Measurements from ENCODE around the gene SMURF1. TPM values are rescaled to one million over a fixed set of nuclear protein-coding genes. Genes with fewer than 3 reads are reported as not detected.

SMURF1 gene
- total RNA-seq, 1 donor, result 9.2 TPM

DNA sequence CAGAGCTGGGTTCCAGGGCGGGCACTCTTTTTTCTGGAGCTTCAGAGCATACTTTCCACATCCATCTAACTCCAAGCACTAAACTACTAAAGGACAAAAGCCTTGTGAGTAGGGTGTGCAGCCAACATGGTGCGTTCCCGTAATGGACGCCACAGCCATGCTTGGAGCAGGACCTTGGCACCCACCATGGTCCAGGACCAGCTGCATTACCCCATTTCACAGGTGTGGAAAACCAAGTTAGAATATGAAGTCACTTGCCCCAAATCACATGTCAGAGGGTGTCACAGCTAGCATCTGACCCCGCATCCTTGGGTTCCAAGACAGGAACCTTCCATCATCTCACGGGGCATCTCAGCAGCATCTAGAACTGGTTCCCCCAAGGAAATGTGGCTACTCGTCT lies 112.4 kb downstream of the SMURF1 start:
- DNase-seq (ENCODE audit: low read depth in 2 of 3, low spot score in 2 of 3), result no peak

DNA sequence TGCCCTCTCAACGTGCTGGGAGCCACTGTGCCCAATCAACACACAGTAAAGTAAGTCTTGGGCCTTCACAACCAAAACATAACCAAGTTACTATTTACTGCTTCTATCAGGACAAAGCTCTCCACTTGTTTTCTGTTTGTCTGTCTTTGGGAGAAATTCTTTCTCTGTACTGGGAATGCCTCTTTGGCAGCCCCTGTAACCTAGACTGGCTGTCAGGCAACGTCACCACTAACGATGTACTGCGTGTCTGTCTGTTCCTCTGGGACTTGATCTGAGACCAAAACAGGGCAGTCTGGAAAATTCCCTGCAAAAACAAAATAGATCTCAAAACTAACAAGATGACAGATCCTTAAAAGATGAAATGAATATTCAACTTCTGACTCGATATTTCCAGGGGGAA lies 113.0 kb downstream of the SMURF1 start:
- DNase-seq (ENCODE audit: low read depth in 2 of 3, low spot score in 2 of 3), result no peak

DNA sequence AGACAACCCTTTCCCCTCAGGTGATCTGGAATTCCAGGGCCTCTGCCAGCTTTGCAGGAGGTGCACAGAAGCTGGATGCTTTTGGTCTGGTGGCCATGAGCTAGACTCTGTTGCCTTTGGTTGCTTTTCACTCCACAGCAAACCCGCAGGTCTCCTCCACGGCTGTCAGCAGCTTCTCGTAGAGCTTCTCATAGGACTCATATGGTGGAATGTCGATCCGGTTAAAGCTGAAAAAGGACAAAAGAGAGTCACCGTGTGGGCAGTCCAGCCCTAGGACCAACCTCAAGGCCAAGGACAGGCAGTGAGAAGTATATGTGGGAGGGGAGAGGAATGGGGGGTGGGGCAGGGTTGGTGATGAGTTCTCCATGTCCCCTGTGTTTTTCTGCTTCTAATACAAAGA lies 113.5 kb downstream of the SMURF1 start:
- DNase-seq (ENCODE audit: low read depth in 2 of 3, low spot score in 2 of 3), result no peak

DNA sequence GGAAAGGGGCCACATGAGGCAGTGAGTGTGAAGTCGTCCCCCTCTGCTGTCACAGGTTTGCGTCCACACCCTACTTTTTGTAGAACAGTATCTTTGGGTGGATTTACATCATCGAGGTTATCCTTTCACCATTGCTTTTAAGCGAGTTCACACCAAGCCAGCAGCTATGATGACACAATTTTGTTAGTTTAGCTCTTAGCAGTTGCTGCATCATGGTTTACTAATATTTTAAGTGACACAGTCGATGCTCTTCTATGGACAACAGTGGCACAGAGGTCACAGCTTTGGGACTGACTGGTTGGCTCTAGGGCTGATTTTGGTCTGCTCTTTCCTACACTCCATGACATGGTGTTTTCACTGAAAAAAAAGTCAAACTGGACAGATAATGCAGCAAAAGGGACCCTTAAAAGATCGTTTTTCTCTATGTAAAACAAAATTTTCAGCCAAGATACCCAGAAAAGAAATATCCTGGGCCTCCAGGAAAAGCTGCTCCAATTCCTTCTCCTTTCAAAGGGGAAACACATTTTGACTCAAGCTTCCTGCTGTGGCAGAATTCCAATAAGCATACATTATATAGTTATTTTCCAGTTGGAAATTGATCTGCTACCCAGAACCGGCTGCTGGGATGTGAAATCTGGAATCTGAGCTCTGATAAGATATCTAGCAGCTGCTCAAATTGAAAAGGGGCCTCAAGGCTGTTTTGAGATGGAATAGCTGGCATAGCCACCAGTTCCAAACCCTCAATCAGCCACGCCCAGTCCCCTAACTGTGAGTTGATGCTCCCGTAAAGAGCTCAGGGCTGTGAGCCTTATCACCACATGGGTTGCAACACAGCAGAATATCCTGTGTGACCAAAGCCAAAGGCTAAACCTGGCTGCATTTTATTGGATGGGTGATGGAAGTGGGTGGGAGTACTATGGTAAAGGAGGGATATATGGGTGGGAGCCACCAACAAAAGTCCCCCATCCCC lies 114.2 kb downstream of the SMURF1 start:
- no peak for DNase-seq (ENCODE audit: low read depth in 2 of 3, low spot score in 2 of 3)

DNA sequence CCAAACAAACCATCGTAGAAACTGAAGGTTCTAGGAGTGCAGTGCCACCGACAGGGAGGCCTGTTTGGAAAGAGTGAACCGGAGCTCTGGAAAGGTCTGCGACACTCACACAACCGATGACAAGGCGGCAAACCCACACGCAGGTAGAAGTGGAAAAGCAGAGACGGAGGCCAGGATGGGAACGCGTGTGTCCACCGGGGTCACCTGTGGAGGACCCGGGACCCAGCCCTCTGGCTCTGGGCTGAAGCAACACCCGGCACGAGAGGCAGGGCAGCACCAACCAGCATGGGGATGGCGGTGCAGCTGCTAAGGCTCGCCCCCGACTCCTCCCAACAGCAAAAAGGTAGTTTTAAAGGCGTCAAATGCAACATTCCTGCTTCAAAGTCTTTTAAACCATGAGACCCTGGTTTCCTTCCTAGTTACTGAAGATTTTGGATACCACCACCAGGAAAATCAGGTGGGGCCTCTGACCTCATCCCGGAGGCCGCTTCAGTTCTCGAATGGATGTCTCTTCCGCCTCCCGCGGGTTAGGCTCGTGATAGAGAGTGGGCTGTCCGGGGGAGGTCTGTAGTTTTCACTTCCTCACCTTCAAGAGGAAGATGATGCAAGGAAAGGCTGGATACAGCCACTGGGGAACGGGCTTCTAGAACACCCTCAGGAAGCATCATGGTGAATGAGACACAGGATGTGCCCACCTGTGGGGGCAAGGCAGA lies 115.5 kb downstream of the SMURF1 start:
- no peak for DNase-seq (ENCODE audit: low read depth in 2 of 3, low spot score in 2 of 3)

DNA sequence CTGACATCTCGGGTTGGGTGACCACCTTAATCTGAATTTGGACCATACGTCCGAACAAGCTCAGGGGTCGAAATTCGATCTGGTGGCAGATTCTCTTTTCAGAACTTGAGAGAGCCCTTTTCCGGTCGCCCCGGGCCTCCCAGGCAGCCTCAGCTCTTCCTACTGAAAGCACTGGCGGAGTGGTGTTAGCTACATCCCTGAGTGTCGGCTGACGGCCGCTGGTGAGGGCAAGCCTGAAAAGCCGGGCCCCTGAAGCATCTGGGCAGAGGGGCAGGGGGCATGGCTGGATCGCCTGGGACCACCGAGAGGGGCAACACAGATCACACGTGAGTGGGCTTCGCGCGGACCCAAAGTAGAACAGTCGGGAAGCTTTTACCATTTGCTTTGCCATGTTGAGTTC lies 116.1 kb downstream of the SMURF1 start:
- DNase-seq (ENCODE audit: low read depth in 2 of 3, low spot score in 2 of 3), result no peak

DNA sequence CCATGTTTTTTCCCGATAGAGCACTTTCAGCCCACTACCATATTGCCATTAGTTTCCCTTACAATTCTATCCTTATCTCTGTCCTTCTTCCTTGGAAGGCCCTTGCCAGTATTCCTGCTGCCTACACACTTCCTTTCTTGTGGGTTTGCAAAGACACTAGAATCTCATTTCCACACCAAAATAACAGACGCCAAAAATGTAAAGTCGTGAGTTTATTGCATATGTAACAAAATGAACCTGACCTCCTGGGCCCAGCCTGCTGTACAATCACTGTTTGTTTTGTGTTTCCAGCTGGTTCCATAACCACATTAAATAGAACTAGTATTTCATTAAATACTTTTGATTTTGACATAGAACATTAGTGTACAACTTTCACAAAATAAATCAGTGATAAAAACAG lies 116.7 kb downstream of the SMURF1 start:
- no peak for DNase-seq (ENCODE audit: low read depth in 2 of 3, low spot score in 2 of 3)

DNA sequence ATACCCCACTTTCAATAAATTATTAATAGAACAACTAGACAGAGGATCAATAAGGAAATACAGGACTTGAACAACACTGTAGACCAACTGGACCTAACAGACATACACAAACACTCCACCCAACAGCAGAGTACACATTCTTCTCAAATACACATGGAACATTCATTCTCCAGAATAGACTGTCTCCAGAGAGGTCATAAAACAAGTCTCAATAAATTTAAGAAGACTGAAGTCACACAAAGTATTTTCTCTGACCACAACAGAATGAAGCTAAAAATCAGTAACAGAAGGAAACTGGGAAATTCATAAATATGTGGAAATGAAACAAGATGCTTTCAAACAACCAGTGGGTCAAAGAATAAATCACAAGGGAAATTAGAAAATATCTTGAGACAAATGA lies 119.8 kb downstream of the SMURF1 start:
- DNase-seq (ENCODE audit: low read depth in 2 of 3, low spot score in 2 of 3), result no peak

DNA sequence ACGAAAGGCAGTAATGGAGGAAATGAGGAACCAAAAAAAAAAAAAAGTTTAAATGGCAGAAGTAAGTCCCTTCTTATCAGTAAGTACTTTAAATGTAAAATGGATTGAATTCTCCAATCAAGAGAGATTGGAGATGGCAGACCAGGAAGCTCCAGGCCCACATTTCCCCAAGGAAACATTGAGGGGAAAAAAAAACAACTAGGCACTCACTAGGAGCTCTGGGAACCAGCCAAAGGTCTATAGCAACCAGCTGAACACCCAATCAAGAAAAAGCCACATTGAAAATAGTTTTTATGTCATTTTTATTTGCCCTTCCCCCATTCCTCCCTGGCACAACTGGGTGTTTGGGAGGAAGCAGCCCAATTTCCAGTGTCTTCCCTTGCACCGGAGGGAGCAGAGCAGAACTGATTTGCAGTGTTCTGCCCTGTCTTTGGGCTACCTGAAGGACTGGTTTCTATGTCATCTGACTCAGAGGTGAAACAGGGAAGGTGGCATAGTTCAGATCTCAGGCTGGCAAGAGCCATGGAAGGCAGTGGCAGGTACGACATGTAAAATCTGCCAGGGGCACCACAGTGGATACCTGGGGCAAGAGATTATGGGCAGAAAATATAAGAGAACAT lies 121.9 kb downstream of the SMURF1 start:
- no peak for DNase-seq (ENCODE audit: low read depth in 2 of 3, low spot score in 2 of 3)

DNA sequence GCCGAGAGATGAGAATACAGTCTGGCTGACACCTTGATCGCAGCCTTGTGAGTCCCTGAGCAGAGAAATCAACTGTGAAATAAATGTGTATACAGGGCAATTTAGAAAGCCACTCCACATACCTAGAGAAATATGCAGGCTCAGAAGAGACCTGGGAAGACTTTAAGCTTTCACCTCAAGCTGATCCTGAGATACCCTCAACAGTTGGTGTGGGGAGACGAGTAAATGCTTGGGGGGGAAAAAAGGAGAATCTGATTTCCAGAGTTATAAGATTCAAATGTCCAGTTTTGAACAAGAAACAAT lies 123.5 kb downstream of the SMURF1 start:
- DNase-seq (ENCODE audit: low read depth in 2 of 3, low spot score in 2 of 3), result no peak

DNA sequence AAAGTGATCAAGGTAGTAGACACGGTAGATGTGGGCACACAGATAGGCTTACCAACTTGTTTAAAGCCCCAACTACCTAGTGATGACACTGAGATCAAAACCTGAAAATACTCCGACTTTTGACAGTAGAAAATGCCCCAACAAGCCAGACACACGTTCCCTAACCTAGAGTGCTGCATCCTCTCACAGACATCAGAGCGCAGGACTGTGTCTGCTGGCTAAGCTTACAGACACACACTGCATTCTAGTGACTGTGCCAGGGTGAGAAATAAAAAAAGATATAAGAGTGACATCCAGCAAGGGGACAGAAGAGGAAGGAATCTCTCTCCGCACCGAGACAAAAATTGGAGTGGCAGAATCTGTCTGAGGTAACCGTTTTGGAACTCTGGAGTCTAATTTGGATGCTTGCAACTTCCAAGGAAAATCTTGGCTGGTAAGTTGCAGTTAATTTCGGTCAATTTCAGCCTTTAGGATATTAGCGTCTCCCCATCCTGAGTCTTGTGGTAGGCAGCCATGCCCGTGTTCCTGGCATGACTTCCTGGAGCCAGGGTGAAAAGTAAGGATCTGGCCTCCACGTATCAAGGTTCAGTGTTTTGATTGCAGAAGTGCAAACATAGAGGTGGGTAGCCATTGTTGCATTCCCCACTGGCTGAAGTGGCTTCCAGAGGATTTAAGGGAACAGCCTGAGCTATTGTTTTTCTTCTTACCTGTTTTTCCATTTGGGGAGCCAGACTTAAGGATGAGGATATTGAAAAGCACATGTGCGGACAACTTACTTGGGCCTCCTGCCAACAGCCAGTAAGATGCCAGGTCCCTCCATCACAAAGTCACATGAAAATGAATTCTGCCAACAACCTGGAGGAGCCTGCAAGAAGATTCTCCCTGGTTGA lies 124.1 kb downstream of the SMURF1 start:
- no peak for DNase-seq (ENCODE audit: low read depth in 2 of 3, low spot score in 2 of 3)

DNA sequence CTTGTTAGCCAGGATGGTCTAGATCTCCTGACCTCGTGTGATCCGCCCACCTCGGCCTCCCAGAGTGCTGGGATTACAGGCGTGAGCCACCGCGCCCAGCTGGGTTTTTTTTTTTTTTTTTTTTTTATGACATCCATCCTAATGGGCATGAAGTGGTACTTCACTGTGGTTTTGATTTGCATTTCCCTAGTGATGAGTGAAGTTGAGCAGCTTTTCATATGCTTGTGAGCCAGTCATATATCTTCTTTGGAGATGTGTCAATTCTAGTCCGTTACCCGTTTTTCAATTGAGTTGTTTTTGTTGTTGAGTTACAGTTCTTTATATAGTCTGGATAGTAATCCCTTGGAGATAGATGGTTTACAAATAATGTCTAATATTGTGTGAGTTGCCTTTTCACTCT lies 127.7 kb downstream of the SMURF1 start:
- no peak for DNase-seq (ENCODE audit: low read depth in 2 of 3, low spot score in 2 of 3)

DNA sequence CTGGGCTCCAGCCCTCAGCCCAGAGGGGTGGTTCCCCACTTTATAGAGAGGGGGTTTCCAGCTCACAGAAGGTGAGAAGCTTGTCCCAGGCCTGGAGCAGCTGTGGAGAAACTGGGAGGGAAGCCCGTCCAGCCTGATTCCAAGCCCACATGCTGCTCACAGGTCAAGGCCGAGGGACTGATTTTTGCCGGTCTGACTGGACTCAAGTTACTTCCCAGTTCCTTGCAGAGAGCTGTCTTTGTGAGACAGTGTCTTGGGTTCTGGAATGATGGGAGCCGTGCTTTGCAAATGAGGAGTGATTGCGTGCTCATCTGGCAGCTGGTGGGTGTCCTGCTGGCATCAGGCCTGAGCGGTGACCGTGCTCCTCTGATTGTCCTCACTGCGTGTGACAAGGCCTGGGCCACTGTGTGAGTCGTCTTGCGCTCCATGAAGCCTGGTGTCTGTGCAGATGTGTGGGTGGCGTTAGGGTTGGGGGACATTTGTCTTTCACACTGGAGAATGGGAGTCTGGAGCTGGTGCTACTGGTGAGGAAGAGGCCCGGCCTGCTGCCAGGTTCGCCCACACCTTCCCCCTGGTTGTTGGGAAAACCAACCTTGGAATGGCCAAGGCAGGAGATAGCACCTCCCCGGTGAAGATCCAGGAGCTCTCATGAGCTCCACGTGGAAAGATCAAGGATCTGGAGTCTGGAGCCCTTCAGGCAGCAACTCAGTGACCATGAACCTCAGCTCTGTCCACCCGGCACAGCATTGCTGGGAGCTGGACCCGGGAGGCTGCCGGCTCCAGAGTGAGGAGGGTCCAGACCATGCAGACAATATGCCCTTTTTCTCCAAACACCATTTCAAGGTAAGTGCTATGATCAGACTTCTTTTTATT lies 129.6 kb downstream of the SMURF1 start:
- no peak for DNase-seq (ENCODE audit: low read depth in 2 of 3, low spot score in 2 of 3)

DNA sequence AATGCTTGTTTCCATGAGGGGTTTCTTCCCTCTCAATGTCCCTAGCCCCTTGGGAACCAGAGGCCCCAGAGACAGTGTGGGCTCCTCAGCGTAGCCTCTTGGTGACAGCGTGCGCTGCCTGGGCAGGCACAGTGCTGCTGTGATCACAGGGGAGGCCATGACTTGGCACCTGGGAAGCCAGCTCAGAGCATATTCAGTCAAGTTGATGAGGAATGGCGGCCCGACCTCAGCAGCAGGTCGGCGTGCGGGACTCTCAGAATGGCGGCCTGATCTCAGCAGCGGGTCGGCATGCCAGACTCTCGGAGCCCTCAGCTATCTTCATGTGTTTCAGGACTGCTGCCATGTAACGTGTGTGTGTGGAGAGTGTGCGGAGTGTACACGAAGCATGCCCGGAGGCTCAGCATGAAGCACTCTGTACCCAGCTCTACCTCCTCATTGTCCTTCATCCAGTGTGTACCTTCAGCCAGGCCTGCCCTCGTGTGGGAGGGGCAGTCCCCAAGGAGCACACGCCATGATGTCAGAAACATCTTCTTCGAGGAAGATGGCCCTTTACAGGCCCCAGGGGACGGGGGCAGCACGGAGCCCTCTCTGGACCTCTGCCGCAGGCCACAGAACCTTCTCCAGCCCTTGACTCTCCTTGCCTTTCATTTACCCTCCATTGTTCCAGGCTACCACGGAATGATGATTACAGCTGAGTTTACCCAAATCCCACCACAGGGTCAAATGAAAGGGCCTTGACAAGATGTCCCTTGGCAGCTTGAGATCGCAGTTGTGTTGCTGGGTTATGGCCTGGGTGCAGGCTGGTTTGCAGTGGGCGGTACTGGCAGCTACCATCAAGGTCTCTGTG lies 130.4 kb downstream of the SMURF1 start:
- DNase-seq (ENCODE audit: low read depth in 2 of 3, low spot score in 2 of 3), result no peak

DNA sequence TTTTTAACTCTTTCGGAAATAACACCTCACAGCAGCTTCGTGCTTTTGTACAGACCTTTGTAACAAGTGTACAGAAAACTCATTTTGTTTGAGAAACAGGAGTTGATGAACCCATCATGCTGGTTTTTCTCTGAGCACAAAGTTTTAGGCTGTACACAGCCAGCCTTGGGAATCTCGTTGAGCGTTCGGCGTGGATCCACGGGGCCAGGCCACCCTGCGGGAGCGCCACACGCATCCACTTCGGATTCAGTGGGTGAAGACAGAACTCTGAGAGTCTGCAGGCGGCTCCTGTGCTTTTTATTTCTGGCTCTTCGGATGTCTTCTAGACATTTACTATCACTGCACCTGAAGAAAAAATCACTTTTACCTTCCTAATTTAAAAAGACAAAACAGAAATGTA lies 131.2 kb downstream of the SMURF1 start:
- no peak for DNase-seq (ENCODE audit: low read depth in 2 of 3, low spot score in 2 of 3)

DNA sequence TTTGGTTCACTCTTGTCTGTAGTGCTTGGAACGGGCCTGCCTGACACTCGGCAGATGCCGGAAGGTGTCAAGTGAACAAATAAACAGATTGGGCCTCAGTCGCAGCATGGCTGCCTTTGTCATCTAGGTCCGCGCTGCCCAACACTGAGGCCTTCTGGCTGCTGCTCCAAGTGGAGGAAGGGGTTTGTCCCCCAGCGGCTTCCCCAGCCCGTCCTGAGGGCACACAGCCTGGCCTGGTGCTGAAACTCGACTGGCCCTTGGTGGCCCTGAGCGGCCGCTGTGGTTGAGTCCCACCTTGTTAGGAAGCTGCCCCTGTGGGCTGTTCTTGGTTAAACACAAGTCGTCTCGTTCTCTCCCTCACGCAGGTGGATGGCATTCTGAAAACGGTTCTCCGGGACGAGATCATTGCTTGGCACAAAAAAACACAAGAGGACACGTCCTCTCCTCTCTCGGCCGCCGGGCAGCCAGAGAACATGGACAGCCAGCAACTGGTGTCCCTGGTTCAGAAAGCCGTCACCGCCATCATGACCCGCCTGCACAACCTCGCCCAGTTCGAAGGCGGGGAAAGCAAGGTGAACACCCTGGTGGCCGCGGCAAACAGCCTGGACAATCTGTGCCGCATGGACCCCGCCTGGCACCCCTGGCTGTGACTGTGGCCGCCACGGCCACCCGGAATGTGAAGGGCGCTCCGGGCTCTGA lies 132.1 kb downstream of the SMURF1 start:
- DNase-seq (ENCODE audit: low read depth in 2 of 3, low spot score in 2 of 3), result no peak

DNA sequence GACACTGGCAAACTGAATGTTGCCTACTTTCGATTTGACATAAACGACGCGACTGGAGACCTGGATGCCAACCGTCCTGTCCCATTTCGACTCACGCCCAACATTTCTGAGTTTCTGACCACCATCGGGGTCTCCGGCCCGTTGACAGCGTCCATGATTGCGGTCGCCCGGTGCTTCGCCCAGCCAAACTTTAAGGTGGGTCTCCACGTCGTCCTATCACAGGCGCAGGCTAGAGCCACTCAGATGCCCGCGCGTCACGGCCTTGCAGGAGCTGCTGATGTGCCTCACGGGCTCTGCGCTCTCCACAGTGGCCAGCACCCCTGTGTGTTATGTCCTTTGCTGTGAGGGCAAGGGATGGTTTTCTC lies 132.6 kb downstream of the SMURF1 start:
- DNase-seq (ENCODE audit: low read depth in 2 of 3, low spot score in 2 of 3), result no peak

DNA sequence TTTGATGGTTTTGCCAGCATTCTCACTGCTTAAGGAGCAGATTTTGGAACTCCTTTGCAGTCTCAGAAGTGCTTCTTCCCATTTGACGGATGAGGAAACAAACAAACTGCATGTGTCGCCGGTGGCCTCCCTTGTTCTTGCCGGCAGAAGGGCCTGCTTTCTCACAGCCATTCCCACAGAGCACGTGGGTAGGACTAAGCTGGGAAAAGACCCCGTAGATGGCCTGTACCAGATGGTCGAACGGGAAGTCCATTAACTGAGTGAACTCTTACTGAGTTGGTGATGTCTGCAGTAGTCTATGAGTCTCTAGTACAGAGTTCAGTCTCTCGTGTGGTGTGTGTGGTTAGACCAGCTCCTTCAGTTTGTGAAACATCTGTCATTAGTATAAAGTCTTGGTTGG lies 133.6 kb downstream of the SMURF1 start:
- no peak for DNase-seq (ENCODE audit: low read depth in 2 of 3, low spot score in 2 of 3)
